PC-9 (cell line): Measurements from ENCODE around the gene MYH2. TPM values are rescaled to one million over a fixed set of nuclear protein-coding genes. Genes with fewer than 3 reads are reported as not detected.

Experiments
- BruUV-seq: library from RNA; stranded (reverse); fragments of 400-500 nt; replicated peaks from 2 replicates; lab custom pipeline; 2021; lab: Mats Ljungman, UMichigan
- CTCF ChIA-PET: fragments of 300-600 bp; sonication (Branson Sonifier 250); formaldehyde crosslinking; loops from one replicate; lab custom pipeline; 2022; ENCODE audit warnings: antibody characterized with exemption; lab: Charles Lee
- POLR2A ChIA-PET: fragments of 300-600 bp; sonication (Branson Sonifier 250); formaldehyde crosslinking; loops from one replicate; lab custom pipeline; 2022; ENCODE audit warnings: antibody characterized with exemption; ENCODE audit not compliant: unreplicated experiment; lab: Charles Lee
- DNase-seq, 2 experiments: peaks; one replicate each; pipeline versions ENCODE4 v3.0.0 to v3.0.0-alpha.2; 2015 to 2022; ENCODE audit warnings: mixed read lengths in 1 of 2
- H2AFZ ChIP-seq: fragments of 200-600 bp; sonication (generic); 2 replicates; pipeline ENCODE4 v1.8.1; 2017; ENCODE audit warnings: antibody characterized with exemption
- H3F3A ChIP-seq: fragments of 200-600 bp; sonication (generic); 2 replicates; pipeline ENCODE4 v1.8.1; 2017; ENCODE audit warnings: antibody characterized with exemption, mild to moderate bottlenecking, low read depth; ENCODE audit not compliant: insufficient read depth
- H3K27ac ChIP-seq: fragments of 200-600 bp; sonication (generic); 2 replicates; pipeline ENCODE4 v1.6.1; 2016; ENCODE audit warnings: mixed run types
- H3K27me3 ChIP-seq: fragments of 200-600 bp; sonication (generic); 2 replicates; pipeline ENCODE4 v1.6.1; 2016; ENCODE audit warnings: low read depth, mixed run types; ENCODE audit not compliant: insufficient read depth
- H3K36me3 ChIP-seq: fragments of 200-600 bp; sonication (generic); 2 replicates; pipeline ENCODE4 v1.6.1; 2016; ENCODE audit warnings: low read depth, mixed run types
- H3K4me1 ChIP-seq: fragments of 200-600 bp; sonication (generic); replicated peaks from 2 replicates; pipeline ENCODE4 v1.6.1; 2016; ENCODE audit warnings: mixed run types; ENCODE audit not compliant: insufficient read depth
- H3K4me2 ChIP-seq: fragments of 200-600 bp; sonication (generic); 2 replicates; pipeline ENCODE4 v1.6.1; 2017; ENCODE audit warnings: mixed run types
- H3K4me3 ChIP-seq: fragments of 200-600 bp; sonication (generic); 2 replicates; pipeline ENCODE4 v1.6.1; 2016; ENCODE audit warnings: mixed run types
- H3K79me2 ChIP-seq: fragments of 200-600 bp; sonication (generic); 2 replicates; pipeline ENCODE4 v1.6.1; 2017; ENCODE audit warnings: low read depth, mixed run types
- H3K9me2 ChIP-seq: fragments of 200-600 bp; sonication (generic); 2 replicates; pipeline ENCODE4 v1.8.1; 2017; ENCODE audit warnings: mild to moderate bottlenecking; ENCODE audit not compliant: insufficient read depth
- H3K9me3 ChIP-seq: fragments of 200-600 bp; sonication (generic); 2 replicates; pipeline ENCODE4 v1.8.1; 2016; ENCODE audit warnings: low read depth; ENCODE audit not compliant: insufficient read depth
- H4K20me1 ChIP-seq: fragments of 200-600 bp; sonication (generic); 2 replicates; pipeline ENCODE4 v1.8.1; 2017; ENCODE audit not compliant: insufficient read depth
- EZH2 ChIP-seq: fragments of 200-600 bp; sonication (generic); IDR thresholded peaks from 2 replicates; pipeline ENCODE4 v1.8.0; 2017; ENCODE audit warnings: antibody characterized with exemption, low read depth
- intact Hi-C: fragments of 100-400 bp; cut with micrococcal nuclease; formaldehyde crosslinking; loops from one replicate; pipeline ENCODE4 v1.10.0; 2022; ENCODE audit not compliant: unreplicated experiment
- total RNA-seq: library from RNA; stranded (reverse); gene quantifications from 2 replicates; pipeline ENCODE4 v1.2.3, GENCODE V29; 2021
- TF ChIP-seq, protein P1 (sequence below): fragments of 200-600 bp; sonication (generic); conservative IDR thresholded peaks from 2 replicates; pipeline ENCODE4 v1.6.1; 2017; ENCODE audit warnings: mixed run types, antibody characterized with exemption, mild to moderate bottlenecking, moderate library complexity

Gene MYH2
- total RNA-seq, 1 experiment from 2014 or later: not detected

DNA sequence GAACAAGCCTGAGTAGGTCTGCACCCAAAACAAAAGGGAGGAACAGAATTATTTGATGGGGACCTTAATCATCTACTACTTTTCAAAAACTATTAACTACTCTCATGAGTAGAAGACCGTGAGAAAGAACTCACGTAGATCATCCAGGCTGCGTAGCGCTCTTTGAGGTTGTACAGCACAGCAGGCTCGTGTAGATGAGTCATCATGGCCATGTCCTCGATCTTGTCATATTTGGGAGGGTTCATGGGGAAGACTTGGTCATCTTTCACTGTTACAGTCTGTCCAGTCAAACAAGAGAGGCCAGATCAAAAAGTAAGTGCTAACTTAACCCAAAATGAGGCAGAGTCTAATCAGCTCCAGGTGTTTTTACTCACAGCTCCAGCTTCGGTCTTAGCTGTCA lies 33.4 kb downstream of the MYH2 start:
- Histone ChIP-seq H3K79me2 (no peaks in the 10 kb centered on the region), H3F3A (no peaks in the 10 kb centered on the region), H3K36me3 (no peaks in the 10 kb centered on the region), H3K4me1 (no peaks in the 10 kb centered on the region), H3K4me2 (no peak overlapping the region), H3K27ac (no peak overlapping the region), H3K4me3 (no peak overlapping the region), H3K27me3 (peaks cover 19% of the 10 kb centered on the region; the same call in 1 of the 2 replicates), H3K9me3 (no peaks in the 10 kb centered on the region), H2AFZ (no peak overlapping the region), H3K9me2 (no peaks in the 10 kb centered on the region), H4K20me1 (no peaks in the 10 kb centered on the region)
- DNase-seq: no peak
- no TSS peak for BruUV-seq
- CTCF ChIA-PET: no interaction called here
- POLR2A ChIA-PET: no interaction called here
- TF ChIP-seq, protein P1, sequence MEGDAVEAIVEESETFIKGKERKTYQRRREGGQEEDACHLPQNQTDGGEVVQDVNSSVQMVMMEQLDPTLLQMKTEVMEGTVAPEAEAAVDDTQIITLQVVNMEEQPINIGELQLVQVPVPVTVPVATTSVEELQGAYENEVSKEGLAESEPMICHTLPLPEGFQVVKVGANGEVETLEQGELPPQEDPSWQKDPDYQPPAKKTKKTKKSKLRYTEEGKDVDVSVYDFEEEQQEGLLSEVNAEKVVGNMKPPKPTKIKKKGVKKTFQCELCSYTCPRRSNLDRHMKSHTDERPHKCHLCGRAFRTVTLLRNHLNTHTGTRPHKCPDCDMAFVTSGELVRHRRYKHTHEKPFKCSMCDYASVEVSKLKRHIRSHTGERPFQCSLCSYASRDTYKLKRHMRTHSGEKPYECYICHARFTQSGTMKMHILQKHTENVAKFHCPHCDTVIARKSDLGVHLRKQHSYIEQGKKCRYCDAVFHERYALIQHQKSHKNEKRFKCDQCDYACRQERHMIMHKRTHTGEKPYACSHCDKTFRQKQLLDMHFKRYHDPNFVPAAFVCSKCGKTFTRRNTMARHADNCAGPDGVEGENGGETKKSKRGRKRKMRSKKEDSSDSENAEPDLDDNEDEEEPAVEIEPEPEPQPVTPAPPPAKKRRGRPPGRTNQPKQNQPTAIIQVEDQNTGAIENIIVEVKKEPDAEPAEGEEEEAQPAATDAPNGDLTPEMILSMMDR: no peak
- intact Hi-C loops: no loop called here

DNA sequence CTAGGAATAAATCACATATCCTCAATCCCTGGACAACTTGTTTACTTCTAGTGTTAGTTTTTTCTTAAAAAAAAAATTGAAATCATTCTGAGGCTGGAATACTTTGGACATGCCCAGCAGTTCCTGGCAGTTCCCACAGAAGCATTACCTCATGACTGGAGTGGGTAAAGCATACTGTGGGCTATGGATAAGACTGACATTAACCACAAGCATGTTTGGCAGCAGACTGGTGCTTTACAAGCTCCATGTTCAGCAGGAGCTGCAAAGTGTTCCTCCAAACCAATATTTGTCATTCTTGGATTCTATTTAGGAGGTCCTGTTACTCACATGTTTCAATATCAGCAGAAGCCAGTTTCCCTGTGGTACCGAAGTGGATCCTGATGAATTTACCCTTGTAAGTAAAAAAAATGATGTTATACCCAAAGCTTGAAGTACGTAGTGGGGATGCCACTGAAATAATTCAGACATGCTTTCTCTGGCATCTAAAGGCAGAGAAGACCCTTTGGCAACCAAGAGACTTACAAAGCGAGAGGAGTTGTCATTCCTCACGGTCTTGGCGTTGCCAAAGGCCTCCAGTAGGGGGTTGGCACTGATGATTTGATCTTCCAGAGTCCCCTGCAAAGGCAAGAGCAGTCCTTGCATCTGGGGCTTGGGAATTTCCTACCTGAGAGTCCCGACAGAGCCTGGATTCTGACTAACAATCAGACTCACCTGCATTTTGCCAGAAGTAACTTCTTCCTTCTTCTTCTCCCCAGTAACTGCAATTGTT lies 36.0 kb downstream of the MYH2 start:
- peaks cover 18% of the 10 kb centered on the region for H3K27me3 ChIP-seq
- H3K9me3 ChIP-seq: no peaks in the 10 kb centered on the region
- ChIA-PET CTCF (no interaction called here), POLR2A (interaction anchor here (0.6 kb wide), 1 partner anchor 9 kb away, joined by 3 read pairs; no protein-coding TSS in a partner anchor)
- no peaks in the 10 kb centered on the region for H3K4me1 ChIP-seq
- intact Hi-C loops: no loop called here
- H3K4me2 ChIP-seq: no peak overlapping the region
- H3K79me2 ChIP-seq: no peaks in the 10 kb centered on the region
- TF ChIP-seq EZH2: no peak
- TF ChIP-seq, protein P1: no peak
- H3K9me2 ChIP-seq: no peaks in the 10 kb centered on the region
- no peaks in the 10 kb centered on the region for H3F3A ChIP-seq
- H3K36me3 ChIP-seq: no peaks in the 10 kb centered on the region
- BruUV-seq: no TSS peak
- H3K27ac ChIP-seq: no peak overlapping the region
- no peak overlapping the region for H3K4me3 ChIP-seq
- DNase-seq: no peak
- no peak overlapping the region for H2AFZ ChIP-seq
- no peaks in the 10 kb centered on the region for H4K20me1 ChIP-seq

DNA sequence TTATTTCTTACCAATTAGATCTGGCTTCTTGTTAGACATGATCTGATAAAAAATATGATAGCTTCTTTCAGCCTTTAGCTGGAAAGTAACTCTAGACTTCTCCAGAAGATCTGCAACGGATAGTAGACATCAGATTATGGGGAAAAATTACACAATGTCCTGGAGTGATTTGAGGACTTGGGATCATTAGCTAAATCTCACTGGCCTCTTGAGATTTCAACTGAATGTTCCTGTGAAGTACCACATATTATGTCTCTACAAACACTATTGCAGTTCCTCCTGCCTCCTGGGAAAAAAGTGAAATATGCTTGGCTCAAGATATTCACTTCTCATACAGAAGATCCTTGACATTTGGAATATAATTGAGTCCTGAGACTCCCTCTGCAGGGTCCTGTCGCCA lies 36.6 kb downstream of the MYH2 start:
- Histone ChIP-seq H3K4me3 (no peak overlapping the region), H3F3A (no peaks in the 10 kb centered on the region), H3K36me3 (no peaks in the 10 kb centered on the region), H3K9me3 (no peaks in the 10 kb centered on the region), H3K27ac (no peak overlapping the region), H3K9me2 (no peaks in the 10 kb centered on the region), H3K79me2 (no peaks in the 10 kb centered on the region), H4K20me1 (no peaks in the 10 kb centered on the region), H2AFZ (no peak overlapping the region), H3K4me1 (no peaks in the 10 kb centered on the region), H3K4me2 (no peak overlapping the region), H3K27me3 (peaks cover 17% of the 10 kb centered on the region)
- no peak for TF ChIP-seq EZH2
- TF ChIP-seq, protein P1: no peak
- intact Hi-C loops: no loop called here
- no peak for DNase-seq
- POLR2A ChIA-PET: interaction anchor here (0.6 kb wide), 1 partner anchor 8 kb away, joined by 3 read pairs; no protein-coding TSS in a partner anchor
- CTCF ChIA-PET: no interaction called here
- BruUV-seq: no TSS peak
